K562 (cell line): ENCODE results near the gene ZNF138. TPM values are rescaled to one million over a fixed set of nuclear protein-coding genes. Genes with fewer than 3 reads are reported as not detected.

Source experiments
- ATAC-seq: fragments of 200-7000 bp; cut with Tn5 transposase; 3 replicates; pipeline ENCODE4 v1.9.1; 2020; ENCODE audit warnings: moderate library complexity
- BruUV-seq: library from RNA; stranded (reverse); fragments of 400-500 nt; replicated peaks from 2 replicates; lab custom pipeline; 2021; lab: Mats Ljungman, UMichigan
- CTCF ChIA-PET: fragments of 300-600 bp; formaldehyde crosslinking; extraction: SDS; loops from one replicate; lab custom pipeline; 2021; ENCODE audit warnings: low intra/inter-chr PET ratio; lab: Yijun Ruan, JAX
- POLR2A ChIA-PET: fragments of 300-600, 350-650 bp; sonication (Branson Sonifier 250); formaldehyde crosslinking; extraction: SDS; loops from one replicate; lab custom pipeline; 2021; ENCODE audit warnings: antibody characterized with exemption, inconsistent platforms; lab: Yijun Ruan, JAX
- DNase-seq, 4 experiments: peaks; one replicate each; pipeline versions ENCODE4 v3.0.0 to v3.0.0-alpha.2; 2011 to 2018; ENCODE audit warnings: low spot score in 3 of 4, mixed read lengths in 3 of 4; ENCODE audit errors: extremely low read depth in 1 of 4
- FAIRE-seq: peaks from 2 replicates; lab custom pipeline; 2011; peaks lifted over from hg19 to GRCh38; lab: Jason Lieb, UNC
- H2AFZ ChIP-seq: 2 replicates; pipeline ENCODE4 v1.6.0; 2011; ENCODE audit warnings: low read depth, low read length, control low read depth, inconsistent platforms
- H3K27ac ChIP-seq: fragments of 200-600 bp; 3 replicates; pipeline ENCODE4 v1.8.0; 2011; ENCODE audit warnings: low read depth, mild to moderate bottlenecking, control low read depth, inconsistent platforms, low read length, moderate library complexity, mixed read lengths; ENCODE audit errors: extremely low read depth
- H3K27me3 ChIP-seq, 2 experiments: fragments of 300-600 bp in 1 of 2; 2 replicates in 1 of 2; 3 replicates in 1 of 2; pipeline versions ENCODE4 v1.6.0 to v1.8.0; 2011; ENCODE audit warnings: inconsistent platforms in 2 of 2, low read length in 2 of 2, mild to moderate bottlenecking in 1 of 2, mixed read lengths in 1 of 2, moderate library complexity in 1 of 2; ENCODE audit not compliant: control insufficient read depth in 2 of 2, insufficient read depth in 2 of 2
- H3K36me3 ChIP-seq: fragments of 300-600 bp; 3 replicates; pipeline ENCODE4 v1.8.0; 2011; ENCODE audit warnings: mild to moderate bottlenecking, low read length, inconsistent platforms; ENCODE audit not compliant: control insufficient read depth, insufficient read depth
- H3K4me1 ChIP-seq, 2 experiments: fragments of 200-600 bp in 1 of 2; replicated peaks in 1 of 2; 2 replicates in 1 of 2; 3 replicates in 1 of 2; pipeline versions ENCODE4 v1.5.1 to v1.8.0; 2011; ENCODE audit warnings: inconsistent platforms in 2 of 2, low read length in 2 of 2, mild to moderate bottlenecking in 1 of 2, mixed read lengths in 1 of 2, moderate library complexity in 1 of 2; ENCODE audit not compliant: control insufficient read depth in 2 of 2, insufficient read depth in 2 of 2
- H3K4me2 ChIP-seq: 2 replicates; pipeline ENCODE4 v1.6.1; 2011; ENCODE audit warnings: low read length, control low read depth, inconsistent platforms, mixed read lengths; ENCODE audit not compliant: insufficient read depth
- H3K4me3 ChIP-seq: fragments of 200-600 bp; sonication (generic), shearing (Covaris generic); 2 replicates; pipeline ENCODE4 v1.5.1; 2016; ENCODE audit warnings: control low read depth, inconsistent platforms
- H3K79me2 ChIP-seq: fragments of 200-600 bp; 3 replicates; pipeline ENCODE4 v1.8.0; 2011; ENCODE audit warnings: low read length, inconsistent platforms; ENCODE audit not compliant: control insufficient read depth, insufficient read depth
- H3K9ac ChIP-seq, 2 experiments: 2 replicates each; pipeline versions ENCODE4 v1.6.0 to v1.6.1; 2011; ENCODE audit warnings: low read depth in 2 of 2, low read length in 2 of 2, control low read depth in 1 of 2, inconsistent platforms in 1 of 2, mild to moderate bottlenecking in 1 of 2, mixed read lengths in 1 of 2; ENCODE audit not compliant: insufficient read depth in 1 of 2
- H3K9me1 ChIP-seq: one replicate; pipeline ENCODE4 v1.6.0; 2011; ENCODE audit warnings: inconsistent platforms, mild to moderate bottlenecking, low read length, moderate library complexity; ENCODE audit not compliant: control insufficient read depth, insufficient read depth
- H3K9me3 ChIP-seq: replicated peaks from 2 replicates; pipeline ENCODE4 v1.5.1; 2011; ENCODE audit warnings: low read depth, low read length, inconsistent platforms; ENCODE audit not compliant: control insufficient read depth, insufficient read depth
- H4K20me1 ChIP-seq: replicated peaks from 2 replicates; pipeline ENCODE4 v1.6.1; 2011; ENCODE audit warnings: low read length, inconsistent platforms, mixed read lengths; ENCODE audit not compliant: control insufficient read depth, insufficient read depth
- CBX5 ChIP-seq: IDR thresholded peaks from 2 replicates; pipeline ENCODE4 v1.6.1; 2014; ENCODE audit warnings: low read depth, borderline replicate concordance
- CC2D1A ChIP-seq: fragments of 450-650 bp; IDR thresholded peaks from 2 replicates; pipeline ENCODE4 v1.6.1; 2017; ENCODE audit warnings: mild to moderate bottlenecking
- HDAC3 ChIP-seq: fragments of 450-650 bp; IDR thresholded peaks from 2 replicates; pipeline ENCODE4 v1.6.1; 2018; ENCODE audit warnings: borderline replicate concordance, mild to moderate bottlenecking, moderate library complexity; ENCODE audit not compliant: partially characterized antibody
- LEF1 ChIP-seq: fragments of 450-650 bp; IDR thresholded peaks from 2 replicates; pipeline ENCODE4 v1.6.1; 2016; ENCODE audit warnings: mild to moderate bottlenecking
- MLLT1 ChIP-seq, 2 experiments: fragments of 450-650 bp; IDR thresholded peaks; 2 replicates each; pipeline ENCODE4 v1.6.1; 2016
- NCOR1 ChIP-seq: fragments of 450-650 bp; IDR thresholded peaks from 2 replicates; pipeline ENCODE4 v1.6.1; 2016; ENCODE audit warnings: mild to moderate bottlenecking, moderate library complexity
- NEUROD1 ChIP-seq: fragments of 150-350 bp; IDR thresholded peaks from 2 replicates; pipeline ENCODE4 v1.6.1; 2014; ENCODE audit warnings: borderline replicate concordance, low read length, low read depth; ENCODE audit not compliant: partially characterized antibody
- SRSF3 ChIP-seq: fragments of 200-400 bp; formaldehyde crosslinking; IDR thresholded peaks from 2 replicates; pipeline ENCODE4 v1.6.1; 2016; ENCODE audit warnings: mild to moderate bottlenecking, low read length, moderate library complexity; ENCODE audit not compliant: insufficient read depth
- XRCC5 ChIP-seq: fragments of 200-400 bp; formaldehyde crosslinking; IDR thresholded peaks from 2 replicates; pipeline ENCODE4 v1.6.1; 2017; ENCODE audit warnings: low read depth, mild to moderate bottlenecking, low read length
- ZNF263 ChIP-seq: sonication (generic); formaldehyde crosslinking; IDR thresholded peaks from 2 replicates; pipeline ENCODE4 v1.8.0; 2022; ENCODE audit warnings: mild to moderate bottlenecking, missing genetic modification reagents, borderline replicate concordance
- in situ Hi-C: fragments of 300-500 bp; cut with MboI; formaldehyde crosslinking; loops from 4 replicates; pipeline ENCODE4 v1.15.0; 2018; ENCODE audit warnings: inconsistent platforms, mixed read lengths
- intact Hi-C: fragments of 100-400 bp; cut with micrococcal nuclease; formaldehyde crosslinking; loops from 2 replicates; pipeline ENCODE4 v1.14.2; 2022
- polyA plus RNA-seq, 8 experiments: library from polyadenylated mRNA; depleted of rRNA in 4 of 8; stranded (reverse) in 5 of 8; unstranded in 3 of 8; fragments of >200 nt; fragmentation: Nextera tagmentation in 2 of 8; fragmentation: Illumina TruSeq in 1 of 8; extraction: Ambion mirVana in 2 of 8; extraction: Trizol in 1 of 8; gene quantifications; 2 replicates each; pipeline versions ENCODE4 v1.2.1 to v1.2.3, GENCODE V29; 2011 to 2014; ENCODE audit warnings: inconsistent platforms in 1 of 8, missing spikeins in 1 of 8
- total RNA-seq, 7 experiments: library from RNA; depleted of rRNA in 6 of 7; stranded (reverse); fragments of >200 nt in 6 of 7; fragmentation: Illumina TruSeq in 2 of 7; extraction: Trizol in 2 of 7; gene quantifications; 2 replicates each; pipeline versions ENCODE4 v1.2.1 to v1.2.3, GENCODE V29; 2011 to 2021; ENCODE audit warnings: low replicate concordance in 1 of 7
- TF ChIP-seq, protein P1 (sequence below): fragments of 250-450 bp; sonication (Bioruptor Pico); IDR thresholded peaks from 2 replicates; pipeline ENCODE4 v1.5.0; 2020; ENCODE audit warnings: mild to moderate bottlenecking
- TF ChIP-seq, protein P2 (sequence below): fragments of 250-450 bp; sonication (Bioruptor Pico); IDR thresholded peaks from 2 replicates; pipeline ENCODE4 v1.8.0; 2022; ENCODE audit warnings: moderate library complexity, mild to moderate bottlenecking, inconsistent platforms
- TF ChIP-seq, protein P3 (sequence below): fragments of 250-450 bp; sonication (Bioruptor Pico); IDR thresholded peaks from 2 replicates; pipeline ENCODE4 v1.4.0; 2020; ENCODE audit warnings: mild to moderate bottlenecking, moderate library complexity

ZNF138 gene
- total and polyA plus RNA-seq, 9 of the 15 experiments (the other 6 are each of a cell fraction or from before 2014, with no cell fraction given), result 14.6 to 34.9 (median 22.6) TPM

DNA sequence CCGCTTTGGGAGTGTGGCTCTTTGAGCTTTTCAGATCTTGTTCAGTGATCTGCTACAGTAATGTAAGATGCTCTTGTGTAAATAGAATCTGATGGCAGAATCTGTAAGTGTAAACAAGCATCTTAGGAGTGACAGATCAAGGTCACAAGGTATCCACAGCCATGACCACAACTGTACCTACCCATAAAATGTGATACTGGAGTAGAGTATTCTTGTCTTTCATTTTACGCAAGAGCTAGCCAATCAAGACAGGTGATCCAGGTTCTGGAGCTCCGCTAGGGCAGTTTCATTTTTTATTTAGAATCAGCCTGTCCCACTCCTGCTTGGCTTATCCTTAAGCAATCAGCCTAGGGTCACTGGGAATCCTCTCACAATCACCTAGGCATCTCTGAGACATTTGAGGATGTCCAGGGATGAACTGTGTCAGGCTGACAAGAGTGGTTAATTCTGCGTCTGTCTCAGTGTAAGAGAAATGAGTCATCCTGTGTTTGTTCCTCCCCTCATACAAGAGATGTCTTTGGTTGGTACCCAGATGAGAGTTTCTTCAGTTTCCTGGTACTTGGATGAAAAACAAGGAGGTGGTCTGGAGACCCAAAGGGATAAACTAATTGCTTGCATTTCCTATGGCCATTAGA lies 13.6 kb downstream of the ZNF138 start (continued):
- no peak for TF ChIP-seq MLLT1 (IDR thresholded peaks at IDR 0.05)

DNA sequence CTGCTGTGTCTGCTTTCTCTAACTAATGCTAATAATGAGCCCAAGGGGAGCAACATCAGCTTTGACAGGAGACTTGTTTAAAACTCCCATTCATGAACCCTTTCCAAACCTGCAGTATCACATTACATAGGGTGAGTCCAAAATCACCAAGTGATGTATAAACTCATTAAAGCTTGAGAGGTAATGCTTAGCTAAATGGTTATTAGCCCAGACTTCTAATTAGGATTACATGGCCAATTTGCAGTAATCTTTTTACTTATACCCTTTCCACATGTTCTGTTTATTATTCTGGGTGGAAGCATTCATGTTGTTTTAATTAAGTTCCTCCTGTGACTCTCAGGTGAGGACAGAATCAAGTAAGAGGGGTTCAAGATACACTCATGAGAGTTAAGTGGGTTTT lies 17.5 kb downstream of the ZNF138 start:
- in situ Hi-C loops (no loop called here), intact Hi-C loops (no loop called here)
- Histone ChIP-seq H3K4me1 (no peaks in the 10 kb centered on the region), H3K4me3 (no peak overlapping the region), H3K9me1 (no peaks in the 10 kb centered on the region), H4K20me1 (no peaks in the 10 kb centered on the region), H3K27me3 (no peaks in the 10 kb centered on the region), H3K9me3 (no peaks in the 10 kb centered on the region; the same call in 1 of the 2 replicates)
- BruUV-seq, result no TSS peak
- no peak for DNase-seq
- no peak for ATAC-seq
- TF ChIP-seq, protein P1, sequence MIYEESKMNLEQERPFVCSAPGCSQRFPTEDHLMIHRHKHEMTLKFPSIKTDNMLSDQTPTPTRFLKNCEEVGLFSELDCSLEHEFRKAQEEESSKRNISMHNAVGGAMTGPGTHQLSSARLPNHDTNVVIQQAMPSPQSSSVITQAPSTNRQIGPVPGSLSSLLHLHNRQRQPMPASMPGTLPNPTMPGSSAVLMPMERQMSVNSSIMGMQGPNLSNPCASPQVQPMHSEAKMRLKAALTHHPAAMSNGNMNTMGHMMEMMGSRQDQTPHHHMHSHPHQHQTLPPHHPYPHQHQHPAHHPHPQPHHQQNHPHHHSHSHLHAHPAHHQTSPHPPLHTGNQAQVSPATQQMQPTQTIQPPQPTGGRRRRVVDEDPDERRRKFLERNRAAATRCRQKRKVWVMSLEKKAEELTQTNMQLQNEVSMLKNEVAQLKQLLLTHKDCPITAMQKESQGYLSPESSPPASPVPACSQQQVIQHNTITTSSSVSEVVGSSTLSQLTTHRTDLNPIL (CRISPR knock-in tag), result no peak
- TF ChIP-seq NCOR1 (no peak), SRSF3 (no peak), HDAC3 (no peak), CC2D1A (no peak), NEUROD1 (no peak), XRCC5 (no peak), CBX5 (no peak), LEF1 (no peak), ZNF263 (no peak)
- TF ChIP-seq, protein P2, sequence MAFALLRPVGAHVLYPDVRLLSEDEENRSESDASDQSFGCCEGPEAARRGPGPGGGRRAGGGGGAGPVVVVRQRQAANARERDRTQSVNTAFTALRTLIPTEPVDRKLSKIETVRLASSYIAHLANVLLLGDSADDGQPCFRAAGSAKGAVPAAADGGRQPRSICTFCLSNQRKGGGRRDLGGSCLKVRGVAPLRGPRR (CRISPR knock-in tag), result no peak
- TF ChIP-seq, protein P3, sequence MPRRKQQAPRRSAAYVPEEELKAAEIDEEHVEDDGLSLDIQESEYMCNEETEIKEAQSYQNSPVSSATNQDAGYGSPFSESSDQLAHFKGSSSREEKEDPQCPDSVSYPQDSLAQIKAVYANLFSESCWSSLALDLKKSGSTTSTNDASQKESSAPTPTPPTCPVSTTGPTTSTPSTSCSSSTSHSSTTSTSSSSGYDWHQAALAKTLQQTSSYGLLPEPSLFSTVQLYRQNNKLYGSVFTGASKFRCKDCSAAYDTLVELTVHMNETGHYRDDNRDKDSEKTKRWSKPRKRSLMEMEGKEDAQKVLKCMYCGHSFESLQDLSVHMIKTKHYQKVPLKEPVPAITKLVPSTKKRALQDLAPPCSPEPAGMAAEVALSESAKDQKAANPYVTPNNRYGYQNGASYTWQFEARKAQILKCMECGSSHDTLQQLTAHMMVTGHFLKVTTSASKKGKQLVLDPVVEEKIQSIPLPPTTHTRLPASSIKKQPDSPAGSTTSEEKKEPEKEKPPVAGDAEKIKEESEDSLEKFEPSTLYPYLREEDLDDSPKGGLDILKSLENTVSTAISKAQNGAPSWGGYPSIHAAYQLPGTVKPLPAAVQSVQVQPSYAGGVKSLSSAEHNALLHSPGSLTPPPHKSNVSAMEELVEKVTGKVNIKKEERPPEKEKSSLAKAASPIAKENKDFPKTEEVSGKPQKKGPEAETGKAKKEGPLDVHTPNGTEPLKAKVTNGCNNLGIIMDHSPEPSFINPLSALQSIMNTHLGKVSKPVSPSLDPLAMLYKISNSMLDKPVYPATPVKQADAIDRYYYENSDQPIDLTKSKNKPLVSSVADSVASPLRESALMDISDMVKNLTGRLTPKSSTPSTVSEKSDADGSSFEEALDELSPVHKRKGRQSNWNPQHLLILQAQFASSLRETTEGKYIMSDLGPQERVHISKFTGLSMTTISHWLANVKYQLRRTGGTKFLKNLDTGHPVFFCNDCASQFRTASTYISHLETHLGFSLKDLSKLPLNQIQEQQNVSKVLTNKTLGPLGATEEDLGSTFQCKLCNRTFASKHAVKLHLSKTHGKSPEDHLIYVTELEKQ (CRISPR knock-in tag), result no peak
- TF ChIP-seq, all 486 proteins: peak for 0
- Histone ChIP-seq H3K79me2 (no peaks in the 10 kb centered on the region), H2AFZ (no peak overlapping the region), H3K4me2 (no peak overlapping the region), H3K9ac (no peak overlapping the region), H3K27ac (no peak overlapping the region), H3K36me3 (peaks cover 36% of the 10 kb centered on the region; the same call in 2 of the 3 replicates)
- ChIA-PET POLR2A (no interaction called here), CTCF (no interaction called here)
- no peak for FAIRE-seq
